Fibroblast of skin of right biceps (primary cell): ENCODE data around the gene ANKRD13A.

Source experiments
- DNase-seq: peaks from one replicate; pipeline ENCODE4 v3.0.0-alpha.2; 2013

ANKRD13A gene

DNA sequence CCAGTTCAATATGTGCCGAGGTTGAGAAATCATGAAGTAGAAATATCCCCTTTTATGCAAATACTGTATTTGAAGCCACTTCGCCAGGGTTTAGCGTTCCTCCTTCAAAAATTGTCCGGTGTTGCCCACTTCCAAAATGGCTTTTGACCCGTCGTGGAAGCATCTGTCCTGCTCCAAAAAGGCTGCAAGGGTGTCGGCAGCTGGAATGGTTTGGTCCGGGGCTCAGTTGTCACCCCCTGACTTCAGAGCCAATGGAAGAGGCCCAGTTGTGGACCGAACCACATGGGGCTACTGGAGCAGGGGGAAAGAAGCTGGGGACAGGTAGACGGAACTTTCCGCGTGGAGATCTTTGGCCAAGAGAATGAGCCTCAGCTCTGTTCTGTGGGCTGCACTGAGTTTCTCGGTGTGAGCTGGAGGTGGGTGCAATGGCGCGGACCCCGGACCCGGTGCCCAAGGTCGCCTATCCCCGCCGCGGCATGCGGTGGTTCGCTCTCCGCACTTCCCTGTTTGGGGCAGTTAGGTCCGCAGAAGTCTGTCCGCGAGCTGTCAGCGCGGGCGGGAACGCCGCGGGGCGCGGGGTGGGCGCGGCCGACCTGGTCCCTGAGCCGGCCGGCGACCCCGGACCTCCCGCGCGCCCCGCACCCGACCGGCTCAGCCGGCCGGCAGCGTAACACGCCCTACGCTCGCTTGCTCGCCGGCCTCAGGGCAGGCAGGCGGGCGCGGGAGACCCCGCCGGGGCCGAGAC, at the start of gene ANKRD13A:
TSS of gene ANKRD13A (plus strand) at position 527 of the 745 bp plus-strand sequence. CDS start 259 bp downstream, outside the sequence.
- peak; percentile 97 for DNase-seq

DNA sequence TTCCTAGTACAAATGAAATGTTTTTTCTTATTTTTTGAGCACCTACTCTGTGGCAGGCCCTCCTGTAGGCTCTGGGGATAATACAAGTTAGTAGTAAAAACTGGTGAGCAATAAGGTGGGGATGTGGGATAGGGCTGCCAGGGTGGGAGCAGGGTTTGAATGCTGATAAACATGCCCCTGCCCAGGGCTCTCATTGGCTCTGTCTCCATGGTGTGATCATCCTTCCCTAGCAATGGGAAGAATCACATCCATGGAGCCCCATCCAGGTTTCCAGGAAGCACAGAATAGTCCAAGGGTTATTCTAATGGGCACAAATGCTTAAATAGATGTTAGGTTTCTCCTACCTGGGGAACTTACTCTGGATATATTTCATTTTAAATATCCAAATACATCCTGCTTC, 48.6 kb upstream of the ANKRD13A start:
- DNase-seq, result no peak

DNA sequence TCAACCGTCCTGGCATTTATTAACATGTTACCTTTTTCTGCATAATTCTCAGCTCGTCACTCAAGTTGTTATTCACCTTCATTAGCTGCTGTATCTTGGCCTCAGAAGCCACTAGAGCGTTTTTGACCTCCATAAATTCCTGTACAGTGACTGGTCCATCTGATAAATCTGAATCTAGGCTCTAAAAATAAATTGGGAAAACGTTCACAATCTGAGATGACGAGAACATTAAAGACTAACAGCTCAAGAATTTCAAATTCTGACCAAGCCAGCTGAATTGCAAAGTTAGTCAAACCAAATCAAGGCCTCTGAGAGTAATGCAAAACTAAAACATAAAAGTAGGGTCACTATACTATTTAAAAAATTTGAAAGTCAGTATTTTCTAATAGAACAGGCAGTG, 48.1 kb upstream of the ANKRD13A start:
- DNase-seq, result peak; percentile 95

DNA sequence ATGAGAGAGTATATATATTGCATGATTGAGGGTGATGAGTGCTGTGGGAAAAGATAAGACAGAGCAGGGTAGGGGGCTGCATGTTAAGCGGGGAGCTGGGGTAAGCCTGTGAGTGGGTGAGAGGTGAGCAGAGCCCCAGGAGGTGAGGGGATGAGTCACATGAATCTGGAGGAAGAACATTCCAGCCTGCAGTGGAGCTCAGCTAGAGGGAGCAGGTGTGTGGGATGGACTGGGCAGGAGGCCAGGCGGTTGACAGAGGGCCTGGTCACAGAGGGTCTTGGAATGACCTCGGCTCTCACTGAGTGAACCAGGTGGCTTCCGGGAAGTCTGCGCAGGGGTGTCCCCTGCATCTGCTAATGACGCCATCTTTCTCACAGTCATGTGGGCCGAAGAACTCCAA, 47.5 kb upstream of the ANKRD13A start:
- DNase-seq, result peak; percentile 85

DNA sequence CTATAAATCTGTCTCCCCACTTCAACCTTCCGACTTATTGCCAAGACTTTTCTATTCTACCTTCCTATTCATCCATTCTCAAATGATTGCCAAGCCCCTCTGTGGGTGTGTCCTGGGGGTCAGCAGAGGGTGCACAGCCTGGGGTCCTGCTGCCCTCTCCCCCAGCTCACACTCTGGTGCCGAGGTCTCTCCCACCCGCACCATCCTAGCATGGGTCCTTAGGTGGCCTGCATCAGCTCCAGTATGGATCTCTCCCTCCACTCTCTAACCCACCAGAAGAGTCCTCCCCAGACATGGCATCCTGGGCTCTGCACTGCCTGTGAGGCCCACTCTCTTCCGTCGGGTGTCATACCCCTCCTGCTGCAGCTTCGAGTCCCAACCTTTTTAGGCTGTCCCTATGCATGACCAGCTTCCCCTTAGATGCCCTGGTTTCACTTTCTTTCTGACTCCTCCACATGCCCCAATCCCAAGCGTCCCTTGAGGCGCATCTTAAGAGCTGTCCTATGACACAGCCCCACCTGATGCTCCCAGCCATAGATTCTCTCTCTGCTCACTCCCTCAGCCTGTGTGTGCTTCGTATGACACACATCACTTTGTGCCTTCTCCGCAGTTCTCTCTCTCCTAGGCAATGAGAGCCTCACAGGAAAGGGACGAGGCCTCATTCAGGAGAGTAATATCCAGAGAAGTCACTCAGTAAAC, 46.9 kb upstream of the ANKRD13A start:
- DNase-seq, result no peak

DNA sequence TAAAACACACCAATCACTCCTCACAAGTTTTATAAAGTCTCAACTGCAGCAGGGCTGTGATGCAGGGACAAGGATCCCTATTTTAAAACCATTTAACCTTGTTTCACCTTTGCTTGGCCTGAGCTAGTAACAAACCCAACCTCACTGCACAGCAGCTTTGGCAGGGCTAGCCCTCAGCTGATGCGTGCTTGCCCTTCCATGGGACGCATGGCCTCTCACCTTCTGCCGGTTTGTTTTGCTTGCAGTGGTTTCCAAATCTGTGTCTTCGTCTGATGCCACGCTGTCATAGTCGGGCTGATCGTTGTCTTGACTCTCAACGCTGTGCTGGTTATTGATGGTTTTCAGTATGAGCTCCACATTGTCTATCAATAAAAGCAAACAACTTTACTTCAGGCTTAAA, 46.4 kb upstream of the ANKRD13A start:
- DNase-seq, result no peak

DNA sequence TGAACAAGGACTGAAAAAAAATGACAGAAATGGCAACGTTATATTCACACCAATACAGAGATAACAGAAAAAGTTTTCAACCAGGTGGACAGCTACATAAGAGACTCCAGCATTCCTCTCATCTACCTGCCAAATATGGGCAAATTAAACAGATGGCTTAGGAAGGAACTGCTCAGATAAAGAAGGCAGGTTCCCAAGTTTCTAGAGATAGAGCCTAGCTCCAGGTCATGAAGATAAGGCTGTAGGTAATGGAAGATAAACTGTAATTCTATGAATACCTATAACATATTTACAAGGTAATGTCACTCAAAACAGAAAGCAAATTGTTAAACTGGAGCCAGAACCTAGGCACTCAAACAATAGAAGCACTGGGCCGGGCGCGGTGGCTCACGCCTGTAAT, 45.6 kb upstream of the ANKRD13A start:
- no peak for DNase-seq

DNA sequence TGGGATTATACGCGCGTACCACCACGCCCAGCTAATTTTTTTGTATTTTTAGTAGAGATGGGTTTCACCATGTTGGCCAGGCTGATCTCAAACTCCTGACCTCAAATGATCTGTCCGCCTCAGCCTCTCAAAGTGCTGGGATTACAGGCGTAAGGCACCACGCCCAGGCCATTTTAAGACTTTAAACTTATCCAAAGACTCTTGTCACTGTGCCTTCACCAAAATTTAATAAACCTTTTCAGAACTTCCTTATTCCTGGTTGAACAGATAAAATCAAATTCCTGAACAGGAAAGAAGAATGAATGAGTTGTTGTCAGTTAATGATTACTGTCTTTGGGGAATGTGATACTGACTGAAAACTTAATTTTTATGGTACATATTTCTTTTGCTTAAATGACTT, 40.9 kb upstream of the ANKRD13A start:
- no peak for DNase-seq

DNA sequence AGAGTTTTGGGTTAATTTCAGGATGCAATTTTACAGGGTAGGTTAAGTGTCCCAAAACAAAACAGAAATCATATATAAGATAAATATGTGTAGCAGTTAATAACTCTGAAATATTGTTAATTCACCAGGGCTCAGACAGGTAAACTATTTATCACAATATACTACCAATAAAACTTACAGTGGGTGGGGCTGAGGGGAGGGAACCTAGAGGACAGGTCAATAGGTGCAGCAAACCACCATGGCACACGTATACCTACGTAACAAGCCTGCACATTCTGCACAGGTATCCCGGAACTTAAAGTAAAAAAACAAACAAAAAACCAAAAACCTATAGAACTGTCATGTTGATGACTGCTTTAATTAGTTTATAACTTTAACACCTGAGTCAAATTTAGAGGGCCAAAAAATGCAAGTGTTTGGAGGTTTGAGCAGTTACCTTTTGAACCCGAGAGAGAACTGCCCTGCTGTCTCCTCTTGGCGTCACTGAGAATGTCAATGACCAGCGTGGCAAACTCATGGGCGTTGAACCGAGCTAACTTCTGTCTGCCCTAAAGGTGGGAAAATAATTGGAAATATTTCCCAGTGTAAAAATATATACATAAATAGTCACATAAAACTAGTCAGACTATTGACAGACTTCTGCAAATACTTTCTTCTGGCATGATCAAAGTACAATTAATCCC, 39.7 kb upstream of the ANKRD13A start:
- no peak for DNase-seq

DNA sequence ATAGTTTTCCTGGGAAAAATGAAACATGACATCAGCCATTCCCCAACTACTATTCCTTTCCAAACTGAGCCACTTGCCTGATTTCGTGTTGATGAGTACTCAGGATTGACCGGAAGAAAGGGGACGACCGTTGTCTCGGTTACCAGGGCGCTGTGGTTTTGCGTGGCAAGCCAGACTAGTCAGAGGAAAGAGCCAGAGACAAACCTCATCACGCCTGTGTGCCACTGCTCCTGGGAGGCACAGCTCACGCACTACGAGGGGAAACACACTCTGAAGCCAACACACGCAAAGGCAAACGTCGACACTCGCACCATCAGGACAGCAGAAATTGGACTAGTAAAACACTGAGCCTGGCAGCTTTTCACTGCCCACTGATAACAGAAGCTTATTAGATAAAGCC, 38.0 kb upstream of the ANKRD13A start:
- DNase-seq, result no peak

DNA sequence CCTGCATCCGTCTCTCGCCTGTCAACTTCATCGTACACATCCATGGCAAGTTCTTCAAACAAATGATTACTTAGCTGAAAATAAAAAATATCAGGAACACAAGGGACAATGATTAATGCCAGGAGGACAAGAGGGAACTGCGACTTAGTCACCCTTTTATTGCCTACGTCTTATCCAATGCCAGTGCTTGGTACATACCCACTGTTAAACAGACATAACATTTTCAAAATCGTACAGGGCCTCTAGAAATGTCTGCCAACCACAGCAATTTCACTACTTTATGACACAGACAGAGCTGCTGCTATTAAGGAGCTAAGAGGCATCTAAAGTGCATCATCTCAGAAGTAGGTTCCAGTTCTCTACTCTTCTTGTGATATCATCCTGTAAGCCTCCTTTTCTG, 37.6 kb upstream of the ANKRD13A start:
- DNase-seq, result no peak

DNA sequence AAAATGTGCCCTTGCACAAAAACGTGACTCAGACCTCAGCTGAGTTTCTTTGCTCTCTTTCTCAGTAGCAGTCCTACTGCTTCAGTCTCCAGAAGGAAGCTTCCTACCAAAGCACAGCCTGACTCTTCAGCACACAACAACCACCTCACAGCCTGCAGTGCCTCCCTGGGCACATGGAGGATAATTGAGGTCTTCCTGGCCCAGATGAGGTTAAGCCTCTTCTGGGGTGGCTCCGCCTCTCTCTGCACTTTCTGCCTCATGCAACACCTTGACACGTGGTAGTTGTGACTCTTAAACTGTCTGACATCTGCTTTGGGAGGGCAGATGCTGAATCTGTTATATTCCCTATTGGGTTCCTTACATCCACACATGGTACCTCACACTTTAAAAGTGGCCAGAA, 36.8 kb upstream of the ANKRD13A start:
- no peak for DNase-seq

DNA sequence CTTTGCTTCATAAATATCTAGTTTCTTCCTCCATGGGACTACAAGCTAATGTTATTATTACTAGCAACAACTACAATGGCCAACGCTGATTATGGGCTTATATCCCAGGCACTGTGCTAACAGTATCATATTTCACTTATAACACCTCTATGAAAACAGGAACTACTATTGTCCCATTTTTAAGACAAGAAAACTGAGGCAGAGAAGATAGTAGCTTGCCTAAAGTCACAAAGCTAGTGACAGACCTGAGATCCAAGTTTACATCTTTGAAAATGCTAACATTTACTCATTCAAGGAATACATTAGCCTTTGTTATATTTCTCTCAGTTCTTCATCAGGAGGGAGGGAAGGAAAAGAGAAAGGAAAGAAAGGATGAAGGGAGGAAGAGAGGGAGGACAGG, 35.9 kb upstream of the ANKRD13A start:
- DNase-seq, result no peak

DNA sequence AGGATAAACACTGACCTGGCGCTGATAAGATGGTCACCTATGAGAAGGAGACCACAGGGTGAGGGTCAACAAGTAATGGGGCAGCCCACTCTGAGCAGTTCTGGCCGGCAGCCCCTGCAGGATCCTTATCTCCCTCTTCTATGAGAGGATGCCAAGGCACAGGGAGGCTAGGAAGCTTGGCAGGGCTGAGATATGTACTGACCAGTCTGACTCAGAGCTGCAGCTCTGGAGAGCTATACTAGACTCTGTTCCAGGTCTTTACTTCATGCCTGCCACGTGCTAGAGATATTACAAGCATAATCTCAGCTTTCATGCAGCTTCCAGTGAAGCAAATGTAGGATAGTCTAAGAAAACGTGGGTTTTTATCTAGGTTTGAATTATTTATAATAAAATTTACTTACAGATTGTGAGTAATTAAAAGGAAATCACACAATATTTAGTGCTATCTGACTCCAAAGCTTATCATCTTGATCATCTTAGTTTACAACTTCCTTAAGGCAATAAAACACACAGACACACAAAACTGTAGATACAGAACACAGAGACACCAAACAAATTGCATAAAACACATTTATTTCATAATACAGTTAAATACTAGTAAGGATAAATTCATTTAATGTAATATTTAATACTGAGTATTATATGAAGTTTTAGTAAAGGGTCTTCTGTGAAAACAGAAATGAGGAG, 35.3 kb upstream of the ANKRD13A start:
- peak; percentile 21 for DNase-seq

DNA sequence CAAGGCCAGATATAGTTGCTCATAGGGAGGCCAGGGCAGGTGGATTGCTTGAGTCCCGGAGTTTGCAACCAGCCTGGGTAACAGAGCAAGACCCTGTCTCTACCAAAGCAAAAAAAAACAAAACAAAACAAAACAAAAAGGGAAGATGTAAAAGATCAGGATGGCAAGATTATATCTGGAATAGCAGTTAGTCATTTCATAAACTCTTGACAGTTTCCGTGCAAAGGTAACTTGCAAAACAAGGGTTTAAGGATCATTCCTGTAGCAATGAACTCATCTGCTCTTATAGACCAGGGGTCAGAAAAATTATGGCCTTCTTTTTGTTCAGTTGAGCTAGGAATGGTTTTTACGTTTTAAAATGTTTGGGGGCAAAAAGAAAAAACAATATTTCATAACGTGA, 32.7 kb upstream of the ANKRD13A start:
- DNase-seq, result no peak

DNA sequence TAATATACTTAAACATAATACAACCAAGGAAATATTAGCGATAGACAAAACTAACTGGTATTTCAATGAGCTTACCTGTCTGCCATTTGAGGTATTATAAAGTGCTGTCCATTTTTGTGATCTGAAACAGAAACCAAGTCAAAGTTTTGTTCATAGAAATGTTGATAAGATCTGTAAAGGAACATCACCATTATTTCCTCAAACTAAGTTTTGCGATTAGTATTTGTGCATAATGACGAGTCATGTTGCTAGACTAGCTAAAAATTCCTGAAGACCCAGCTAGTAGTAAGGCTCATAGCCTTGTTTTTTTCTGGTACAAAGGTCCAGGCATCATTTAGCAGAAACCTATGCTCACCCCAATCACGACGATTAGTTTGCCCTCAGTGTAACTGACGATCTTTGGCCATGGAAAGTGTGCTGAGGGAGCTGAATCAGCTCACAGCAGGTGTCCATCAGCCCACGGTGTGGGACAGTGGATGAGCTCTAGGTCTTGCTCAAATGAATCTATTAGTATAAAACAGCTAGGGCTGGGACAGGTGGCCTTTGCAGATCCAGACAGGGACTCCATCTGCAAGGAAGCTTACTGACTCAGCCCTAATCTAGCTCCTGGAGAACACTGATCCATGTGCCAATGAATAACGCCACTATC, 31.7 kb upstream of the ANKRD13A start:
- no peak for DNase-seq

DNA sequence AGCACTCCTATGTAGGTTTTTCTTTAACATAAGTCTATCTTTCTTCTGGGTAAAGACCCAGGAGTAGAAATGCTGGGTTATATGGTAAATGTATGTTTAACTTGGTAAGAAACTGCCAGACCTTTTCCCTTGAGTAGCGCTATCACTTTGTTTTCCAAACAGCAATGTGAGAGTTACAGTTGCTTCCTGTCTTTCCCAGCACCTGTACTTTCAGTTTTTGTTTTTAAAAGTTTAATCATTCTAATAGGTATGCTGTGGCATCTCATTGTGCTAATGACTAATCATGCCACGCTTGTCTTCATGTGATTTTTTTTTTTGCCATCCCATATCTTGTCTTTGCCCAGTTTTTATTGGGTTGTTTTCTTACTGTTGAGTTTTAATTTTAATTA, 31.2 kb upstream of the ANKRD13A start:
- DNase-seq, result no peak

DNA sequence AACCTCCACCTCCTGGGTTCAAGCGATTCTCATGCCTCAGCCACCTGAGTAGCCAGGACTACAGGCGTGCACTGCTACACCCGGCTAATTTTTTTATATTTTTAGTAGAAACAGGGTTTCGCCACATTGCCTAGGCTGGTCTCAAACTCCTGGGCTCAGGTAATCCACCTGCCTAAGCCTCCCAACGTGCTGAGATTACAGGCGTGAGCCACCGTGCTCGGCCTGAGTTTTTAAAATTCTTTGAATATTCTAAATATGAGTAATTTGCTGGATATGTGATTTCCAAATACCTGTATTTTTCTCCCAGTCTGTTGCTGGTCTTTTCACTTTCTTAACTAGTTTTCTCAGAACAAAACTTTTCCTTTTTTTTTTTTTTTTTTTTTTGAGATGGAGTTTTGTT, 30.4 kb upstream of the ANKRD13A start:
- no peak for DNase-seq

DNA sequence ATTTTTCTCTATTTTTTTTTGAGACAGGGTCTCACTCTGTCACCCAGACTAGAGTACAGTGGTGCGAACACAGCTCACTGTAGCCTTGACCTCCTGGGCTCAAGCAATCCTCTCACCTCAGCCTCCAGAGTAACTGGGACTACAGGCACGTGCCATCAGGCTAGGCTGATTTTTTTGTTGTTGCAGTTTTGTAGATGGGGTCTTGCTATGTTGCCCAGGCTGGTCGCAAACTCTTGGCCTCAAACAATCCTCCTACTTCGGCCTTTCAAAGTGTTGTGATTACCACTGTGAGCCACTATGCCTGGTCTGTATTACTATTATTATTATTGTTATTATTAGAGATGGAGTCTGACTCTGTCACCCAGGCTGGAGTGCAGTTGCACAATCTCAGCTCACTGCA, 26.4 kb upstream of the ANKRD13A start:
- DNase-seq, result no peak

DNA sequence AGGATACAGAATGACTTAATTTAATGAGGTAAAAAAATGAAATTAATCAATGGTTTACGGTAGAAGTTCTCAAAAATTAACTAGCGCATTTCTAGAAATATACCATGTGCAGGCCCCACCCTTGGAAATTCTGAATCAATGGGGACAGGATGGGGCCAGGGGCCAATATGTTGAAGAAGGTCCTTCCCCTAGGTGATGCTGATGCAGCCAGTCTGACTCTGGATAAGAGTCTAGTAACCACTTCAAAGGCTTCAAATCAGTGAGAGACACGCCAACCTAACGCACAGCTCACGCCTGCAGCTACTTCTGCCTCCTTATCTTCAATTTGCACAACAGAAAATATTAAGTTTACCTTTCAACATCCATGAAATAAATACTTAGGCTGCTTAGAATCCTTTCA, 17.9 kb upstream of the ANKRD13A start:
- no peak for DNase-seq

DNA sequence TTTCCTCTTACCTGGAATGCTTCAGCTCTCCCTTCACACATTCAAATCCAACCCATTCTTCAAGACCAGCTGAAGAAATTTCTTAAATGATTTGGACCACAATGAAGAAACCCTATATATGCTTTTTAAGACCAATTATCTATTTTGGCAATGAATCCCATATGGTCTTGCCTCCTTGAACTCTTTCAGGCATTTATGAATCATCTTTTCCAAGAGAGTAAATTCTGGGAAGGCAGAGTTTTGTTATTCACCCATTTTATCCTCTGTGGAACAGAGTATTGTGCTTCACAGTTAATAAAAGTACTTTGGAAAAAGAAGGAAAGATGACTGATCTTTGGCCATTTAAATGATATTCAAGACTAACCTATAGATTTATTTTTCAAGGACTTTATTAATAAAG, 17.0 kb upstream of the ANKRD13A start:
- peak; percentile 79 for DNase-seq

DNA sequence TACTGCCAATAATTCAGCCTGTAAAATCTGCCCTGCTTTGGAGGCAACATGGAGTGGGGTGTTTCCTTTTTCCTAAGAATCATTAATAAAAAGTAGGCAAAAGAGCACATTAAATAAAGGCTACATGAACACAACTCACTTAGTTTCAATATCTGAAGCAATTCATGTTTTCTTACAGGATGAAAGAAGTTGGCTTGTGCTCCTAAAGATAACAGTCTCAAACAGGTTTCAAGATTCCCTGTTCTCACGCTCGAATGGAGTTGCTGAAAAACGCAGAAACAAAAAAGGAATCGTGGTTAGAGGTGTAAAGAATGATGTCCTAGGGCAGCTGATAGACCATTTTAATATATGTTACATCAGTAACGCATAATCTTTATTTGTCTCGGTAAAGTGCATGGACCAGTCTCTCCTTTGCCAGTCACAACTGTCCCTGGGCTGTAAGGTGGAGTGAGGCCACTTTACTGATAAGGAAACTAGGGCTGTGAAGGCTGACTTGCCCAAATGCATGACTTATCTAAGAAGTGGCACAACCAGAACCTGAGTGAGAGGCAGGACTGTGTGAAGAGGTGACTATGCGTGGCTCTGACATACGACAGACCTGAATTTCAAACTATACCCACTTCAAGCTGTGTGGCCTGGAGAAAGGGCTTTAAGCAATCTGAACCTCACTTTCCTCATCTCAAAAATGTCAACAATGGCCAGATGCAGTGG, 15.6 kb upstream of the ANKRD13A start:
- no peak for DNase-seq
